ENCODE results near the gene MPST.

Gene MPST

GRCh38 chr22:37000676-37001534, 18.6 kb upstream of the MPST start:
- Histone ChIP-seq H3K4me3 (ENCODE audit: low read length in 2 of 2) (no peak overlapping the region), H3K9ac (ENCODE audit: low read depth in 1 of 2, low read length in 2 of 2) (no peak overlapping the region), H3K9me3 (ENCODE audit: control insufficient read depth in 2 of 2, low read length in 2 of 2) (no peaks in the 10 kb centered on the region), H3K27ac (ENCODE audit: low read depth in 2 of 2, low read length in 2 of 2) (no peak overlapping the region), H3K36me3 (ENCODE audit: control insufficient read depth in 2 of 2, insufficient read depth in 2 of 2, low read length in 2 of 2) (no peaks in the 10 kb centered on the region), H3K4me1 (ENCODE audit: control insufficient read depth in 2 of 2, insufficient read depth in 2 of 2, low read length in 2 of 2) (no peaks in the 10 kb centered on the region), H3K27me3 (ENCODE audit: control insufficient read depth in 2 of 2, insufficient read depth in 2 of 2, low read length in 2 of 2) (no peaks in the 10 kb centered on the region)

GRCh38 chr22:37001826-37002225, 17.7 kb upstream of the MPST start:
- H3K27ac ChIP-seq (ENCODE audit: low read depth in 2 of 2, low read length in 2 of 2) = no peak overlapping the region
- H3K9ac ChIP-seq (ENCODE audit: low read depth in 1 of 2, low read length in 2 of 2) = no peak overlapping the region
- no peaks in the 10 kb centered on the region for H3K27me3 ChIP-seq (ENCODE audit: control insufficient read depth in 2 of 2, insufficient read depth in 2 of 2, low read length in 2 of 2)
- no peaks in the 10 kb centered on the region for H3K4me1 ChIP-seq (ENCODE audit: control insufficient read depth in 2 of 2, insufficient read depth in 2 of 2, low read length in 2 of 2)
- H3K4me3 ChIP-seq (ENCODE audit: low read length in 2 of 2) = no peak overlapping the region
- H3K9me3 ChIP-seq (ENCODE audit: control insufficient read depth in 2 of 2, low read length in 2 of 2) = no peaks in the 10 kb centered on the region
- H3K36me3 ChIP-seq (ENCODE audit: control insufficient read depth in 2 of 2, insufficient read depth in 2 of 2, low read length in 2 of 2) = no peaks in the 10 kb centered on the region

- no peak overlapping the region for H3K27ac ChIP-seq (ENCODE audit: low read depth in 2 of 2, low read length in 2 of 2)
- no peak overlapping the region for H3K9ac ChIP-seq (ENCODE audit: low read depth in 1 of 2, low read length in 2 of 2)
- H3K36me3 ChIP-seq (ENCODE audit: control insufficient read depth in 2 of 2, insufficient read depth in 2 of 2, low read length in 2 of 2) = no peaks in the 10 kb centered on the region
- no peaks in the 10 kb centered on the region for H3K4me1 ChIP-seq (ENCODE audit: control insufficient read depth in 2 of 2, insufficient read depth in 2 of 2, low read length in 2 of 2)
- no peaks in the 10 kb centered on the region for H3K27me3 ChIP-seq (ENCODE audit: control insufficient read depth in 2 of 2, insufficient read depth in 2 of 2, low read length in 2 of 2)
- H3K4me3 ChIP-seq (ENCODE audit: low read length in 2 of 2) = no peak overlapping the region
- no peaks in the 10 kb centered on the region for H3K9me3 ChIP-seq (ENCODE audit: control insufficient read depth in 2 of 2, low read length in 2 of 2)
These were observed 16.9 kb upstream of the MPST start for GRCh38 chr22:37002633-37003032.

DNA sequence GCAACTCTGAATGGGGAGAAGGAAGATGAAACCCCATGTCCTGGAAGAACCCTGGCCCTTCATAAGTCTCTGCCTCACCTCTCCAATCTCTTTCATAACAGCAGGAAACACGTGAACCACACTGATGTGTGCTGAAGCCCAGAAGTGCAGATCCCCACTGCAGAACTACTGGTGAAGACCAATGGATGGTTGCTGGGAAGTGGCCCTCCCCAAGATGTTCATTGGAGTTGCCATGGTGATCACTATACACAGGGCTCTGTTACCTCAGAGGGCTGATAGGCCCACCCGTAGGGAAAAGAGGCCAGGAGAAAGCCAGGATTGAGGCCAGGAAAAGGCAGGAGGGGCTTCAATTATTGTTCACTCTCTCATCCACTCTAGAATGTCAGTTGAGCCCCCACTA, 11.9 kb upstream of the MPST start:
- Histone ChIP-seq H3K4me1 (ENCODE audit: control insufficient read depth in 2 of 2, insufficient read depth in 2 of 2, low read length in 2 of 2) (peaks cover 9 to 12% of the 10 kb centered on the region in 2 donors), H3K27me3 (ENCODE audit: control insufficient read depth in 2 of 2, insufficient read depth in 2 of 2, low read length in 2 of 2) (no peaks in the 10 kb centered on the region), H3K9ac (ENCODE audit: low read depth in 1 of 2, low read length in 2 of 2) (no peak overlapping the region), H3K36me3 (ENCODE audit: control insufficient read depth in 2 of 2, insufficient read depth in 2 of 2, low read length in 2 of 2) (peaks cover 0 to 6% of the 10 kb centered on the region in 2 donors), H3K27ac (ENCODE audit: low read depth in 2 of 2, low read length in 2 of 2) (no peak overlapping the region), H3K4me3 (ENCODE audit: low read length in 2 of 2) (no peak overlapping the region), H3K9me3 (ENCODE audit: control insufficient read depth in 2 of 2, low read length in 2 of 2) (no peaks in the 10 kb centered on the region)

DNA sequence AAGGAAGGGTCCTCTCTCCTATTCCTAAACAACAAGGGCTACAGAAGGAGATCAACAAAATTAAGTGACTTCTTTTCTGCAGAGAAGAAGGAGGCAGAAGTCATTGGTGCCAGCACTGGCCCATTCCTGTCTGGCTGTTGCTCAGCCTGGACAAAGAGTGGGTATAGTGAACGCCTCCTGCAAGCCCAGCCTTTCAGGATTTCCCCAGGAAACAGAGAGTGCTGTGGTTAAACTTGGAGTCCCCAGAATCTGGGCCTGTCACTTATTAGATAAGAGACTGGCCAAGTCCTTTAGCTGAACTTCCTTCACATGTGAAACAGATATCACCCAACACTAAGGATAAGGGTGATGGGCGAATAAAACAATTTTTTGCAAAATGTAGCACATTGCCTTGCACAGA, 11.2 kb upstream of the MPST start:
- no peak overlapping the region for H3K9ac ChIP-seq (ENCODE audit: low read depth in 1 of 2, low read length in 2 of 2)
- peaks cover 14 to 20% of the 10 kb centered on the region in 2 donors for H3K4me1 ChIP-seq (ENCODE audit: control insufficient read depth in 2 of 2, insufficient read depth in 2 of 2, low read length in 2 of 2)
- no peaks in the 10 kb centered on the region for H3K27me3 ChIP-seq (ENCODE audit: control insufficient read depth in 2 of 2, insufficient read depth in 2 of 2, low read length in 2 of 2)
- no peaks in the 10 kb centered on the region for H3K9me3 ChIP-seq (ENCODE audit: control insufficient read depth in 2 of 2, low read length in 2 of 2)
- no peak overlapping the region for H3K4me3 ChIP-seq (ENCODE audit: low read length in 2 of 2)
- H3K36me3 ChIP-seq (ENCODE audit: control insufficient read depth in 2 of 2, insufficient read depth in 2 of 2, low read length in 2 of 2) = peaks cover 0 to 6% of the 10 kb centered on the region in 2 donors
- no peak overlapping the region for H3K27ac ChIP-seq (ENCODE audit: low read depth in 2 of 2, low read length in 2 of 2)

- Histone ChIP-seq H3K27ac (ENCODE audit: low read depth in 2 of 2, low read length in 2 of 2) (no peak overlapping the region), H3K27me3 (ENCODE audit: control insufficient read depth in 2 of 2, insufficient read depth in 2 of 2, low read length in 2 of 2) (no peaks in the 10 kb centered on the region), H3K36me3 (ENCODE audit: control insufficient read depth in 2 of 2, insufficient read depth in 2 of 2, low read length in 2 of 2) (peaks cover 0 to 6% of the 10 kb centered on the region in 2 donors), H3K4me3 (ENCODE audit: low read length in 2 of 2) (no peak overlapping the region), H3K9me3 (ENCODE audit: control insufficient read depth in 2 of 2, low read length in 2 of 2) (no peaks in the 10 kb centered on the region), H3K9ac (ENCODE audit: low read depth in 1 of 2, low read length in 2 of 2) (no peak overlapping the region), H3K4me1 (ENCODE audit: control insufficient read depth in 2 of 2, insufficient read depth in 2 of 2, low read length in 2 of 2) (peaks cover 20 to 28% of the 10 kb centered on the region in 2 donors)
These were observed 10.1 kb upstream of the MPST start for GRCh38 chr22:37009490-37009889.

DNA sequence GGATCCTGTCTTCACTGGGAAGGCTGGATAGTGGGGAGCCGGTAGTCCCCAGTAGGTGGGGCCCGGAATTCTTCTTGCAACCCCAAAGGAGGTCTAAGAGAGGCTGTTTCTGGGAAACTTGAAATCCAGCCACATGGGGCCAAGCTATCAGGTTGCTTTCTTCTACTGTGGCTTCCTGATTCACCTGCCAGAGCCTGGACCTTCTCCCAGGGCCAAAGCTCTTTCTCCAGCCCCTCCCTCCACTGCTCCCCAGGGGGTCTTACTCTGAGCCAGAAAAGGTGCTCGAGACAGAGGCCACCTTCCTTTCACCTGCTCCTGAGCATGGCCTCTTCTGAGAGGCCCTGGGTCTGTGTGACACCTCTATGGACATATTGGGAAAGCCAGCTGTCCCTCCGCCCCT, 9.4 kb upstream of the MPST start:
- peaks cover 27 to 34% of the 10 kb centered on the region in 2 donors for H3K4me1 ChIP-seq (ENCODE audit: control insufficient read depth in 2 of 2, insufficient read depth in 2 of 2, low read length in 2 of 2)

GRCh38 chr22:37010976-37011375, 8.6 kb upstream of the MPST start:
- H3K27ac ChIP-seq (ENCODE audit: low read depth in 2 of 2, low read length in 2 of 2) = peak overlapping the region; percentile 0 to 95
- peaks cover 0 to 6% of the 10 kb centered on the region in 2 donors for H3K36me3 ChIP-seq (ENCODE audit: control insufficient read depth in 2 of 2, insufficient read depth in 2 of 2, low read length in 2 of 2)
- no peaks in the 10 kb centered on the region for H3K9me3 ChIP-seq (ENCODE audit: control insufficient read depth in 2 of 2, low read length in 2 of 2)
- H3K4me3 ChIP-seq (ENCODE audit: low read length in 2 of 2) = no peak overlapping the region
- peaks cover 30 to 40% of the 10 kb centered on the region in 2 donors for H3K4me1 ChIP-seq (ENCODE audit: control insufficient read depth in 2 of 2, insufficient read depth in 2 of 2, low read length in 2 of 2)
- no peak overlapping the region for H3K9ac ChIP-seq (ENCODE audit: low read depth in 1 of 2, low read length in 2 of 2)
- H3K27me3 ChIP-seq (ENCODE audit: control insufficient read depth in 2 of 2, insufficient read depth in 2 of 2, low read length in 2 of 2) = no peaks in the 10 kb centered on the region

More for the DNA sequence above, 9.4 kb upstream of the MPST start:
- Histone ChIP-seq H3K27me3 (ENCODE audit: control insufficient read depth in 2 of 2, insufficient read depth in 2 of 2, low read length in 2 of 2) (no peaks in the 10 kb centered on the region), H3K36me3 (ENCODE audit: control insufficient read depth in 2 of 2, insufficient read depth in 2 of 2, low read length in 2 of 2) (peaks cover 0 to 6% of the 10 kb centered on the region in 2 donors), H3K4me3 (ENCODE audit: low read length in 2 of 2) (no peak overlapping the region), H3K9ac (ENCODE audit: low read depth in 1 of 2, low read length in 2 of 2) (no peak overlapping the region), H3K27ac (ENCODE audit: low read depth in 2 of 2, low read length in 2 of 2) (no peak overlapping the region), H3K9me3 (ENCODE audit: control insufficient read depth in 2 of 2, low read length in 2 of 2) (no peaks in the 10 kb centered on the region)

- no peak overlapping the region for H3K9ac ChIP-seq (ENCODE audit: low read depth in 1 of 2, low read length in 2 of 2)
- H3K27ac ChIP-seq (ENCODE audit: low read depth in 2 of 2, low read length in 2 of 2) = peak overlapping the region; percentile 71 to 95
- peaks cover 34 to 43% of the 10 kb centered on the region in 2 donors for H3K4me1 ChIP-seq (ENCODE audit: control insufficient read depth in 2 of 2, insufficient read depth in 2 of 2, low read length in 2 of 2)
- H3K9me3 ChIP-seq (ENCODE audit: control insufficient read depth in 2 of 2, low read length in 2 of 2) = no peaks in the 10 kb centered on the region
- H3K4me3 ChIP-seq (ENCODE audit: low read length in 2 of 2) = no peak overlapping the region
- no peaks in the 10 kb centered on the region for H3K27me3 ChIP-seq (ENCODE audit: control insufficient read depth in 2 of 2, insufficient read depth in 2 of 2, low read length in 2 of 2)
- peaks cover 0 to 9% of the 10 kb centered on the region in 2 donors for H3K36me3 ChIP-seq (ENCODE audit: control insufficient read depth in 2 of 2, insufficient read depth in 2 of 2, low read length in 2 of 2)
These were observed 8.1 kb upstream of the MPST start for GRCh38 chr22:37011472-37011871.

GRCh38 chr22:37012262-37012904, 7.2 kb upstream of the MPST start:
- no peaks in the 10 kb centered on the region for H3K9me3 ChIP-seq (ENCODE audit: control insufficient read depth in 2 of 2, low read length in 2 of 2)
- H3K9ac ChIP-seq (ENCODE audit: low read depth in 1 of 2, low read length in 2 of 2) = no peak overlapping the region
- peak overlapping the region; percentile 71 to 95 for H3K27ac ChIP-seq (ENCODE audit: low read depth in 2 of 2, low read length in 2 of 2)
- no peak overlapping the region for H3K4me3 ChIP-seq (ENCODE audit: low read length in 2 of 2)
- no peaks in the 10 kb centered on the region for H3K27me3 ChIP-seq (ENCODE audit: control insufficient read depth in 2 of 2, insufficient read depth in 2 of 2, low read length in 2 of 2)
- peaks cover 43 to 52% of the 10 kb centered on the region in 2 donors for H3K4me1 ChIP-seq (ENCODE audit: control insufficient read depth in 2 of 2, insufficient read depth in 2 of 2, low read length in 2 of 2)
- peaks cover 4 to 12% of the 10 kb centered on the region in 2 donors for H3K36me3 ChIP-seq (ENCODE audit: control insufficient read depth in 2 of 2, insufficient read depth in 2 of 2, low read length in 2 of 2)
